Esophagus muscularis mucosa (tissue), 3 donors: ENCODE results near the gene CAMKMT.

Experiments used
- CTCF ChIP-seq, 3 experiments: fragments of 200-600 bp in 2 of 3; fragments of 450-650 bp in 1 of 3; sonication (generic) in 2 of 3; IDR thresholded peaks; one replicate each; pipeline ENCODE4 v1.5.1; 2017 to 2019; ENCODE audit warnings: antibody characterized with exemption in 3 of 3, mild to moderate bottlenecking in 2 of 3, moderate library complexity in 1 of 3
- POLR2AphosphoS5 ChIP-seq, 2 donors: sonication (generic); formaldehyde crosslinking; IDR thresholded peaks; one replicate each; pipeline ENCODE4 v1.6.1; 2017; ENCODE audit warnings: antibody characterized with exemption in 2 of 2

GRCh38 chr2:44798139-44798659 lies 436.5 kb downstream of the CAMKMT start:
- no peak for TF ChIP-seq CTCF (IDR thresholded peaks at IDR 0.05)
- TF ChIP-seq POLR2AphosphoS5 (IDR thresholded peaks at IDR 0.05), result no peak
